Liver (tissue), 9 donors: ENCODE results near the gene TBC1D4. TPM values are rescaled to one million over a fixed set of nuclear protein-coding genes. Genes with fewer than 3 reads are reported as not detected.

ENCODE experiments used
- DNase-seq: peaks from one replicate; pipeline ENCODE4 v3.0.0-alpha.2; 2017; ENCODE audit warnings: low spot score
- H3K27ac ChIP-seq, 2 donors: one replicate each; pipeline ENCODE4 v1.7.0; 2013; ENCODE audit warnings: inconsistent platforms in 2 of 2, low read length in 2 of 2, control low read depth in 1 of 2, low read depth in 1 of 2, mild to moderate bottlenecking in 1 of 2
- H3K27me3 ChIP-seq, 4 donors: one replicate each; pipeline versions ENCODE4 v1.6.1 to v1.7.0; 2013; ENCODE audit warnings: low read length in 3 of 4, inconsistent platforms in 1 of 4, mild to moderate bottlenecking in 1 of 4, moderate library complexity in 1 of 4; ENCODE audit not compliant: control insufficient read depth in 4 of 4, insufficient read depth in 4 of 4
- H3K36me3 ChIP-seq, 4 donors: one replicate each; pipeline versions ENCODE4 v1.6.1 to v1.7.0; 2013; ENCODE audit warnings: low read length in 3 of 4, mild to moderate bottlenecking in 3 of 4, low read depth in 1 of 4, moderate library complexity in 1 of 4; ENCODE audit not compliant: control insufficient read depth in 4 of 4, insufficient read depth in 3 of 4
- H3K4me1 ChIP-seq, 4 donors: one replicate each; pipeline versions ENCODE4 v1.6.1 to v1.7.0; 2013; ENCODE audit warnings: low read length in 3 of 4, mild to moderate bottlenecking in 3 of 4, moderate library complexity in 1 of 4; ENCODE audit not compliant: control insufficient read depth in 4 of 4, insufficient read depth in 4 of 4
- H3K4me3 ChIP-seq, 3 donors: one replicate each; pipeline versions ENCODE4 v1.6.1 to v1.7.0; 2013; ENCODE audit warnings: low read length in 3 of 3, control low read depth in 1 of 3, low read depth in 1 of 3, mild to moderate bottlenecking in 1 of 3
- H3K9ac ChIP-seq, 2 donors: one replicate each; pipeline ENCODE4 v1.7.0; 2013; ENCODE audit warnings: low read length in 2 of 2, mild to moderate bottlenecking in 2 of 2, moderate library complexity in 2 of 2, control low read depth in 1 of 2, low read depth in 1 of 2
- H3K9me3 ChIP-seq, 4 donors: one replicate each; pipeline versions ENCODE4 v1.6.1 to v1.7.0; 2013; ENCODE audit warnings: low read length in 3 of 4; ENCODE audit not compliant: control insufficient read depth in 4 of 4
- ATF3 ChIP-seq: IDR thresholded peaks from 2 replicates; pipeline ENCODE4 v1.6.1; 2016; ENCODE audit warnings: antibody characterized with exemption
- CTCF ChIP-seq: fragments of 150-350 bp; IDR thresholded peaks from 2 replicates; pipeline ENCODE4 v1.5.1; 2017; ENCODE audit warnings: improper control_type of control experiment, low read depth, low read length; ENCODE audit not compliant: missing input control
- EGR1 ChIP-seq, 2 donors: IDR thresholded peaks; 2 replicates each; pipeline ENCODE4 v1.6.1; 2016 to 2018; ENCODE audit warnings: antibody characterized with exemption in 2 of 2, low read depth in 2 of 2
- FOXA1 ChIP-seq: IDR thresholded peaks from 2 replicates; pipeline ENCODE4 v1.6.1; 2016; ENCODE audit warnings: antibody characterized with exemption
- FOXA2 ChIP-seq: IDR thresholded peaks from 2 replicates; pipeline ENCODE4 v1.6.1; 2016; ENCODE audit warnings: antibody characterized with exemption
- GABPA ChIP-seq, 2 donors: IDR thresholded peaks in 1 of 2; conservative IDR thresholded peaks in 1 of 2; 2 replicates each; pipeline ENCODE4 v1.6.1; 2016; ENCODE audit warnings: antibody characterized with exemption in 2 of 2, mild to moderate bottlenecking in 1 of 2, moderate library complexity in 1 of 2
- HNF4A ChIP-seq, 2 donors: conservative IDR thresholded peaks; 2 replicates each; pipeline ENCODE4 v1.6.1; 2016; ENCODE audit warnings: antibody characterized with exemption in 2 of 2, mild to moderate bottlenecking in 2 of 2
- HNF4G ChIP-seq: IDR thresholded peaks from 2 replicates; pipeline ENCODE4 v1.6.1; 2016; ENCODE audit warnings: antibody characterized with exemption
- JUND ChIP-seq, 2 donors: IDR thresholded peaks; 2 replicates each; pipeline ENCODE4 v1.6.1; 2016; ENCODE audit warnings: antibody characterized with exemption in 2 of 2
- MAX ChIP-seq: IDR thresholded peaks from 2 replicates; pipeline ENCODE4 v1.6.1; 2016; ENCODE audit warnings: antibody characterized with exemption
- NR2F2 ChIP-seq: IDR thresholded peaks from 2 replicates; pipeline ENCODE4 v1.6.1; 2016; ENCODE audit warnings: antibody characterized with exemption
- RAD21 ChIP-seq, 2 donors: IDR thresholded peaks; 2 replicates each; pipeline ENCODE4 v1.6.1; 2016; ENCODE audit warnings: antibody characterized with exemption in 2 of 2, mild to moderate bottlenecking in 2 of 2
- REST ChIP-seq: IDR thresholded peaks from 2 replicates; pipeline ENCODE4 v1.6.1; 2016; ENCODE audit warnings: antibody characterized with exemption, mild to moderate bottlenecking
- RXRA ChIP-seq, 2 donors: IDR thresholded peaks; 2 replicates each; pipeline ENCODE4 v1.6.1; 2017 to 2018; ENCODE audit warnings: antibody characterized with exemption in 2 of 2, mild to moderate bottlenecking in 1 of 2
- SP1 ChIP-seq: IDR thresholded peaks from 2 replicates; pipeline ENCODE4 v1.6.1; 2018; ENCODE audit warnings: antibody characterized with exemption, mild to moderate bottlenecking
- TAF1 ChIP-seq: conservative IDR thresholded peaks from 2 replicates; pipeline ENCODE4 v1.6.1; 2016; ENCODE audit warnings: antibody characterized with exemption, mild to moderate bottlenecking
- YY1 ChIP-seq: IDR thresholded peaks from 2 replicates; pipeline ENCODE4 v1.6.1; 2016; ENCODE audit warnings: antibody characterized with exemption, mild to moderate bottlenecking
- ZBTB33 ChIP-seq: IDR thresholded peaks from 2 replicates; pipeline ENCODE4 v1.6.1; 2016; ENCODE audit warnings: antibody characterized with exemption
- WGBS: extraction: QIAGEN DNeasy Blood & Tissue Kit; methylation state at CpG from one replicate; pipeline ENCODE4 v1.1.7; 2013; 5-methylcytosine and 5-hydroxymethylcytosine counted together
- polyA plus RNA-seq, 2 donors: library from polyadenylated mRNA; stranded (reverse) in 1 of 2; unstranded in 1 of 2; fragments of 200-250 nt in 1 of 2; fragments of >200 nt in 1 of 2; fragmentation: Nextera tagmentation in 1 of 2; extraction: Ambion mirVana in 1 of 2; gene quantifications; one replicate each; pipeline versions ENCODE4 v1.2.1 to v1.2.3, GENCODE V29; 2013 to 2015
- total RNA-seq, 2 donors: library from RNA; depleted of rRNA; stranded (reverse); fragments of >200 nt; gene quantifications; one replicate each; pipeline ENCODE4 v1.2.3, GENCODE V29; 2014
- donor health status: healthy.
- donor health status: healthy.
- donor health status: healthy.
- donor health status: healthy.
- donor health status: healthy.

The TBC1D4 gene
- total and polyA plus RNA-seq, 4 donors, result 2.3 to 11.1 (median 6.5) TPM

- Histone ChIP-seq H3K4me3 (no peak overlapping the region), H3K9me3 (no peaks in the 10 kb centered on the region), H3K4me1 (peaks cover 0 to 2% (median 0%) of the 10 kb centered on the region in 4 donors), H3K36me3 (peaks cover 1 to 13% (median 6%) of the 10 kb centered on the region in 4 donors), H3K27ac (no peak overlapping the region), H3K9ac (no peak overlapping the region), H3K27me3 (no peaks in the 10 kb centered on the region)
- WGBS, result 87% methylated on average over 2 of the region's 2 CpGs
- TF ChIP-seq SP1 (no peak), JUND (IDR thresholded peaks at IDR 0.05) (no peak), YY1 (no peak), EGR1 (IDR thresholded peaks at IDR 0.05; ENCODE audit: low read depth in 2 of 2) (no peak), HNF4G (no peak), ZBTB33 (no peak), MAX (no peak), TAF1 (no peak), CTCF (no peak), NR2F2 (no peak), RAD21 (IDR thresholded peaks at IDR 0.05) (no peak), FOXA2 (no peak), REST (no peak), FOXA1 (no peak), GABPA (IDR thresholded peaks at IDR 0.05 in 1 of 2, conservative IDR thresholded peaks at IDR 0.05 in 1 of 2) (no peak), ATF3 (no peak), RXRA (IDR thresholded peaks at IDR 0.05) (no peak), HNF4A (conservative IDR thresholded peaks at IDR 0.05) (no peak)
- no peak for DNase-seq
These were observed 169.0 kb downstream of the TBC1D4 start for GRCh38 chr13:75312884-75313520.
